Osteocyte (in vitro differentiated cells): ENCODE measurements around the gene ZNF235. TPM values are rescaled to one million over a fixed set of nuclear protein-coding genes. Genes with fewer than 3 reads are reported as not detected.
"Not testable (repeated sequence)": the region's sequence is repeated elsewhere in the genome, so short reads cannot be mapped to it uniquely, and the experiment has no call there.

Experiments
- DNase-seq: peaks from one replicate; pipeline ENCODE4 v3.0.0; 2021; ENCODE audit warnings: mixed read lengths; ENCODE audit not compliant: unreplicated experiment; ENCODE audit errors: extremely low spot score
- H3K27ac Mint-ChIP-seq: one replicate; pipeline ENCODE4 v1.8.0; 2021; ENCODE audit warnings: mild to moderate bottlenecking, mixed read lengths; ENCODE audit not compliant: unreplicated experiment
- H3K27me3 Mint-ChIP-seq: one replicate; pipeline ENCODE4 v1.8.0; 2021; ENCODE audit warnings: mixed read lengths; ENCODE audit not compliant: unreplicated experiment
- H3K36me3 Mint-ChIP-seq: one replicate; pipeline ENCODE4 v1.8.0; 2021; ENCODE audit warnings: mixed read lengths; ENCODE audit not compliant: unreplicated experiment
- H3K4me1 Mint-ChIP-seq: one replicate; pipeline ENCODE4 v1.8.0; 2021; ENCODE audit warnings: mixed read lengths; ENCODE audit not compliant: unreplicated experiment
- H3K4me3 Mint-ChIP-seq: one replicate; pipeline ENCODE4 v1.8.0; 2021; ENCODE audit warnings: mild to moderate bottlenecking, moderate library complexity, mixed read lengths; ENCODE audit not compliant: unreplicated experiment
- H3K9me3 Mint-ChIP-seq: one replicate; pipeline ENCODE4 v1.8.0; 2021; ENCODE audit warnings: mixed read lengths; ENCODE audit not compliant: unreplicated experiment
- long read RNA-seq: library from polyadenylated mRNA; unstranded; transcript quantifications from one replicate; pipeline ENCODE4 v2.0.0, GENCODE V29; 2021
- total RNA-seq: library from RNA; stranded (reverse); gene quantifications from 2 replicates; pipeline ENCODE4 v1.2.1, GENCODE V29; 2021
- TF ChIP-seq, protein P1 (sequence below): fragments of 200-600 bp; sonication (generic); IDR thresholded peaks from 2 replicates; pipeline ENCODE4 v1.5.0; 2021; ENCODE audit warnings: antibody characterized with exemption, mild to moderate bottlenecking, moderate library complexity

The ZNF235 gene
- 8.9 and 9.7 TPM in 2 replicates for total RNA-seq
- long read RNA-seq, full-length matches to known transcripts = 34 of 43 reads
- long read RNA-seq, partial matches to known transcripts = 4 of 43 reads
- long read RNA-seq, other reads (novel, unspliced or antisense) = 5 of 43 reads

DNA sequence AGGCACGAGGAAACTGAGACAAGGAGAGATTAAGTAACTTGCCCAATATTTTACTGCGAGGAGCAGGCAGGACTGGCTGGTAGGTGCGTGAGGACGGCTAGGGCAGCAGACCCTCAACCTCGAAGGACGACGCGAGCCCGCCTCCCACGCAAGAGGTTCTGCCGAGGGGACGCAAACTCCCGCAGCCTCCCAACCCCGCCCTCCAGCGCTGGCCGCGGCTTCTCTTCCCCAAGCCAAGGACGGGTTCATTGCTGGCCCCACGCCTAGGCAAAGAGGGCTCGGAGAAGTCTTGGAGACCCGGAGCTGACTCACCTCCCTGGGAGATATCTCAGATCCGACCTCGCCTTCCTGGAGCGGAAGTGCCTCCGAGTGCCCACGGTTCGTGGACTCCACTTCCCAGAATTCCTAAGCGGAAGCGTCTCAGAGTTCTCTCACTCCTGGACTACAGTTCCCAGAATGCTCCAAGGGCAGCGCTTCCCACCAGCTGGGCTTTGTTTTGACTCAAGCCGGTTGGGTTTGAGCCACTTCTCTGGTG lies at the start of gene ZNF235:
ZNF235 (minus strand) TSS at position 367 of the 535 bp plus-strand sequence. CDS start 1,621 bp downstream, outside the sequence.
- H3K4me3 Mint-ChIP-seq = peak within 1 kb of the TSS; percentile 87

DNA sequence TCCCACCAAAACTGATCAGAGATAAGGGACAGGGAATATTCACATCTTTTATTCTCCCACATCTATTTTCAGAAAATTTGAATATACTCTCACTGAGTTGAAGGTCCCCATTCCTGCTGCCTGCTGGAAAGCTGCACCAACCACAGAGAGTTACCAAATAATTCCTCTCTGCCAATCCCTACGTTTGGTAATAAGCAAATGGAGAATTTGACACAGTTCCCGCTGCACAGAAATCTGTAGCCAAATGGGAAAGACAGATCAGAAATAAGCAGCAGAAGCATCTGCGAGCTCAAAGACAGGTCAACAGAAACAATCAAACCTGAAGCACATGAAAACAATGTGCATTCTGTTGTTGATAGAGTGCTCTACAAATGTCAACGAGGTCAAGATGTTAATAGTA lies 41.7 kb upstream of the ZNF235 start:
- TF ChIP-seq, protein P1, sequence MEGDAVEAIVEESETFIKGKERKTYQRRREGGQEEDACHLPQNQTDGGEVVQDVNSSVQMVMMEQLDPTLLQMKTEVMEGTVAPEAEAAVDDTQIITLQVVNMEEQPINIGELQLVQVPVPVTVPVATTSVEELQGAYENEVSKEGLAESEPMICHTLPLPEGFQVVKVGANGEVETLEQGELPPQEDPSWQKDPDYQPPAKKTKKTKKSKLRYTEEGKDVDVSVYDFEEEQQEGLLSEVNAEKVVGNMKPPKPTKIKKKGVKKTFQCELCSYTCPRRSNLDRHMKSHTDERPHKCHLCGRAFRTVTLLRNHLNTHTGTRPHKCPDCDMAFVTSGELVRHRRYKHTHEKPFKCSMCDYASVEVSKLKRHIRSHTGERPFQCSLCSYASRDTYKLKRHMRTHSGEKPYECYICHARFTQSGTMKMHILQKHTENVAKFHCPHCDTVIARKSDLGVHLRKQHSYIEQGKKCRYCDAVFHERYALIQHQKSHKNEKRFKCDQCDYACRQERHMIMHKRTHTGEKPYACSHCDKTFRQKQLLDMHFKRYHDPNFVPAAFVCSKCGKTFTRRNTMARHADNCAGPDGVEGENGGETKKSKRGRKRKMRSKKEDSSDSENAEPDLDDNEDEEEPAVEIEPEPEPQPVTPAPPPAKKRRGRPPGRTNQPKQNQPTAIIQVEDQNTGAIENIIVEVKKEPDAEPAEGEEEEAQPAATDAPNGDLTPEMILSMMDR = no peak
- H3K36me3 Mint-ChIP-seq = peaks cover 44% of the 10 kb centered on the region
- H3K27ac Mint-ChIP-seq = no peak overlapping the region
- DNase-seq = no peak
- no peaks in the 10 kb centered on the region for H3K27me3 Mint-ChIP-seq
- H3K4me1 Mint-ChIP-seq = no peaks in the 10 kb centered on the region
- no peak overlapping the region for H3K4me3 Mint-ChIP-seq
- peaks cover 43% of the 10 kb centered on the region for H3K9me3 Mint-ChIP-seq

More for the DNA sequence above, at the start of gene ZNF235:
- peak; percentile 93 for DNase-seq
- Mint-ChIP-seq H3K4me1 (peaks cover 16% of the 10 kb centered on the region), H3K36me3 (peaks cover 29% of the 10 kb centered on the region), H3K9me3 (peaks cover 25% of the 10 kb centered on the region), H3K27me3 (no peaks in the 10 kb centered on the region), H3K27ac (peak within 1 kb of the TSS; percentile 90)
- TF ChIP-seq, protein P1 = no peak

DNA sequence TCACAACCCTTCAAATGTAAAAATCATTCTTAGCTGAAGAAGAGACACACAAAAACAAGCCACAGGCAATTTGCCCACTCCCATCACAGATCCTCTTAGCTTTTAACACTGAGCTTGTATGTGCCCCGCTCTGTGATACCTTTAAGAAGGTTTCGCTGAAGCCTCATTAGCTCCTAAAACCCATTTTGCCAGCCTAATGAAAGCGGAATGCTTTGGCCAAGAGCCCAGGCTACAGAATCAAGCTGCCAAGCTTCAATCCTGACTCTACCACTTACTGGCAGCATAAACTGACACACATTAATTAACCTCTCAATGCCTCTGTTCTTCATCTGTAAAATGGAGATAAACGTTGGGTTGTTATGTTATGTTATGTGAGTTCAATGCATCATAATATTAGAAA lies 41.1 kb upstream of the ZNF235 start:
- Mint-ChIP-seq H3K4me3 (no peak overlapping the region), H3K4me1 (no peaks in the 10 kb centered on the region), H3K27me3 (no peaks in the 10 kb centered on the region), H3K9me3 (peaks cover 39% of the 10 kb centered on the region), H3K36me3 (peaks cover 41% of the 10 kb centered on the region), H3K27ac (no peak overlapping the region)
- DNase-seq = no peak
- TF ChIP-seq, protein P1 = no peak

DNA sequence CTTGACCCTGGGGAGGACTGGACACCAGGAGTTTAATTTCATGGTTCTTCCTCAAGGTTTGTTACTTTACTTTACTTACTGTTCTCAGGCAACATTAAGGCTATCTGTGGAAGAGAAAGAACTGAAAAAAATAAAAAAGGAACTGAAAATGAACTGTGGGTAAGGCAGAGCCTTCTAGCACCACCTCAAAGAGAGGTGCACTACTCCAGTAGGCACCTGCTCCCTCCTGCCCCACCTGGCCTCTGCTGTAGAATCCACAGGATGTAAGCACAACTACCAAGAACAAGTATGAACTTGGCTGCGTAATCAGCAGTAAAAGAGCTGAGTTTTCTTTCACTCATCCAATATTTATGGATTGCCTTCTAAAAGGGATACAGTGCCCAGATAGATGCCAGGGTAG lies 39.4 kb upstream of the ZNF235 start:
- no peak overlapping the region for H3K4me3 Mint-ChIP-seq
- TF ChIP-seq, protein P1 = no peak
- peaks cover 24% of the 10 kb centered on the region for H3K9me3 Mint-ChIP-seq

DNA sequence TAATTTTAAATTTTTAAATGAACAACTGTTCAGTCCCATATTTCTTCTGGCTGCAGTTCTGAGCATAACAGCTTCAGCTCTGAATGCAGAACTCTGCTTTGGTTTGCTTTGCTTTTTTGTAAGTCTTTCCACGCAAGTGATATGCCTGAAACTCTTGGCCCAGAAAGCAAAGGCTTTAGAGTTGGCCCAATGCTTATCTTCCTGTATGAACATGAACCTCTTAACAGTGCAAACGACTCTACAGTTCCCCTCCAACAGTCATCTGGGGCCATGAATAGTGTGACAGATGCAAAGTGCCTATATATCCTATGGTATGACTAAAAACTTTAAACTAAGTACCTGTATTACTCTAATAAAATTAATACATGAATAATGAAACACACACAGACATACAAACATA lies 37.0 kb upstream of the ZNF235 start:
- TF ChIP-seq, protein P1 = no peak

More for the DNA sequence above, 39.4 kb upstream of the ZNF235 start:
- Mint-ChIP-seq H3K27ac (no peak overlapping the region), H3K36me3 (peaks cover 42% of the 10 kb centered on the region), H3K4me1 (no peaks in the 10 kb centered on the region), H3K27me3 (no peaks in the 10 kb centered on the region)
- no peak for DNase-seq

DNA sequence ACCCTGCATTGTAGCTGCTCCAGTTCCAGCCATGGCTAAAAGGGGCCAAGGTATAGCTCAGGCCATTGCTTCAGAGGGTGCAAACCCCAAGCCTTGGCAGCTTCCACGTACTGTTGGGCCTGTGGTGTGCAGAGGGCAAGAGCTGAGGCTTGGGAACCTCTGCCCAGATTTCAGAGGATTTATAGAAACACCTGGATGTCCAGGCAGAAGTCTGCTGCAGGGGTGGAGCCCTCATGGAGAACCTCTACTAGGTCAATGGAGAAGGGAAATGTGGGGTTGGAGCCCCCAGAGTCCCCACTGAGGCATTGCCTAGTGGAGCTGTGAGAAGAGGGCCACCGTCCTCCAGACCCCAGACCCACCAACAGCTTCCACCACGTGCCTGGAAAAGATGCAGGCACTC lies 29.8 kb upstream of the ZNF235 start:
- Mint-ChIP-seq H3K9me3 (peaks cover 43% of the 10 kb centered on the region), H3K36me3 (peaks cover 88% of the 10 kb centered on the region)
- H3K4me3 Mint-ChIP-seq, H3K27me3 Mint-ChIP-seq, H3K27ac Mint-ChIP-seq, DNase-seq, H3K4me1 Mint-ChIP-seq: not testable (repeated sequence)

More for the DNA sequence above, 37.0 kb upstream of the ZNF235 start:
- DNase-seq = no peak
- H3K4me3 Mint-ChIP-seq = no peak overlapping the region
- H3K27ac Mint-ChIP-seq = no peak overlapping the region
- H3K9me3 Mint-ChIP-seq = peaks cover 10% of the 10 kb centered on the region
- no peaks in the 10 kb centered on the region for H3K27me3 Mint-ChIP-seq
- H3K4me1 Mint-ChIP-seq = no peaks in the 10 kb centered on the region
- H3K36me3 Mint-ChIP-seq = peaks cover 47% of the 10 kb centered on the region
